ENCODE measurements around the gene RFC2.
"Not testable (repeated sequence)": the region's sequence is repeated elsewhere in the genome, so short reads cannot be mapped to it uniquely, and the experiment has no call there.

Gene RFC2

DNA sequence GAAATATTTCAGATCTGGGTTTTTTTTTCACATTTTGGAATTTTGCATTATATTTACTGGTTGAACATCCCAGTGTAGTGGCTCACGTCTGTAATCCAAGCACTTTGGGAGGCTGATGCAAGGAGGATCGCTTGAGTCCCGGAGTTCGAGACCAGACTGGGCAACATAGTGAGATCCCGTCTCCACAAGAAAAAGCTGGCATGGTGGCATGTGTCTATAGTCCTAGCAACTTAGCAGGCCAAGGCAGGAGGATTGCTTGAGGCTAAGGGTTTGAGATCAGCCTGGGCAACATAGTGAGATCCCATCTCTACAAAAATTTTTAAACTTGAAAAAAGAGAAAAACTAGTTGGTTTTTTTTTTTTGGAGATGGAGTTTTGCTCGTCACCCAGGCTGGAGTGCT, 6.0 kb downstream of the RFC2 start:
- DNase-seq (ENCODE audit: low read depth), result no peak

DNA sequence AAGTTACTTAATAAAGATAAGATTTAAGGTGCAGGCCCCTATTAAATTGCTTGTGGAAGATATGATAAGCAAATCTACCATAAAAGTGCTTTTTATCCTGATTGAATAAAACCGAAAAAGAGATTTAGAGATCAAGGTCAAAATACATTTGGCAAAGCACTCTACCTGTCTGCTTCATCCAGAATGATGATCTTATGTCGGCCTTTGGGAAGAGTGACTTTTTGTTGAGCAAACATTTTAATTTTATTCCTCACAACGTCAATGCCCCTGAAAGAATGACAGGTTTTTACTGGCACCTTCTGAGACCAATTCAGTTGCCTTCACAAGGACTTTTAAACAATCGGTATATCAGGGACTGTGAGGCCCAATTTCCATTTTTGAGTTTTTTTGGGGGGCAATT, 7.7 kb downstream of the RFC2 start:
- DNase-seq (ENCODE audit: low read depth), result no peak

GRCh38 chr7:74242122-74242443, 12.1 kb downstream of the RFC2 start:
- DNase-seq (ENCODE audit: low read depth), result no peak

DNA sequence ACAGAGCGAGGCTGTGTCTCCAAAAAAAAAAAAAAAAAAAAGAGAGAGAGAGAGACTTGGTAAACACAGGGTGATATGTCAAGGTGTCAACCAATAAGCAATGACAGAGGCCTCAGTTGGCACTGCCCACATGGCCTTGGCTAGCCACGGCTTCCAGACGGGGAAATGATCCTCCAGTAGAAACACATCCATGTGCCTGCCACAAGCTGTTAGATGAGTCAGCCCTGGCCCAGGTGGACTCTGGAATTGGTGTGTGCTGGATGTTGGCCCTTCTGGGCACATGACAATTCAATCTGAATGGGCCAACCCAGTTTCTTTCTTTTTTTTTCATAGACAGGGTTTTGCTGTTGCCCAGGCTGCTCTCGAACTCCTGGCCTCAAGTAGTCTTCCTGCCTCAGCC, 13.7 kb downstream of the RFC2 start:
- no peak for DNase-seq (ENCODE audit: low read depth)

DNA sequence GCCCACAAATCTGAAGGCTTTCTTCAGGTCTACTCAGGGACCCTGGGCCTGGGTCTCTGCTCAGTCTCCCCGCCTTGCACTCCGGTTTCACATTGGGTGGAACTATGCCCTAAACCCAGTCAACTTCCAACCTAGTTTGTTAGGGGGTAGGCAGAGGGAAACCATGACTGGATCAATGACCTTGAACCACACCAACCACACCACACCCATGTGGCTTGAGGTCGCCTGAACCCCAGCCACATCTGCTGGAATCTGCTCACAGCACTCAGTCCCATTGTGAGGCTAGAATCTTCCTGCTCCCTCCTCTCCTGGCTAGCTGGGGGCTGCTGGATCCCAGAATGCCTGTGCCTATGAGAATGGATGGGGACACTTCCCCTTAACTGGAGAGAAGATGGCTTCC, 17.9 kb downstream of the RFC2 start:
- no peak for DNase-seq (ENCODE audit: low read depth)

DNA sequence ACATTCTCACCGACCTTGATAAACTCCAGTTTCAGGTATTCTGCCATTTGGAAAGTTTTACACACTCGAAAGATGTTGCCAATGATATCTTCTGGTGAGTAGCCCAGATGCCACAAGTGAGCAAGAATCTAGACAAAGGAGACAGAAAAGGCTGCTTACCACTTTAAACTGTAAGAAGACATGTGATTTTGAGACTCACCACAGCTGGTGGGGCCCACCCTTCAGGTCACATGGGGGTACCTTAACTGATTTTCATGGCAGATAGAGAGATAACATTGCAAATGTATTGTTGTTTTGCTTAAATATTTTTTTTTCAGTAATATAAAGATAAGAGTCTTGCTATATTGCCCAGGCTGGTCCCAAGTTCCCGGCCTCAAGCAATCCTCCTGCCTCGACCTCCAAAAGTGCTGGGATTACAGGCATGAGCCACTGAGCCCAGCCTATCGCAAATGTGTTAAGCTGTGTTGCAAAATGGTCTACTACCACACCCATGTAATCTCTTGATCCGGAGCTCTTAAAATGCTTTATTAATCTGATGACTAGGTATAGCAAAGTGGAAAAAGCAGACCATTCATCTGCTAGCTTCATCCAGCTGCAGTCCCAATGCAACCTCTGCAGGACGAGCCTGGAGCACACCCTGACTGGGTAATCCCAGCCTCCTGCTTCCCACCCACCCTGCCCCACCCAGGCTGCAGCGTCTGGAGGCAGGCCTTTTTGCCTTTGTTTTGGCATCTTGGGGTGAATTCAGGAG, 18.5 kb downstream of the RFC2 start:
- DNase-seq (ENCODE audit: low read depth), result no peak

DNA sequence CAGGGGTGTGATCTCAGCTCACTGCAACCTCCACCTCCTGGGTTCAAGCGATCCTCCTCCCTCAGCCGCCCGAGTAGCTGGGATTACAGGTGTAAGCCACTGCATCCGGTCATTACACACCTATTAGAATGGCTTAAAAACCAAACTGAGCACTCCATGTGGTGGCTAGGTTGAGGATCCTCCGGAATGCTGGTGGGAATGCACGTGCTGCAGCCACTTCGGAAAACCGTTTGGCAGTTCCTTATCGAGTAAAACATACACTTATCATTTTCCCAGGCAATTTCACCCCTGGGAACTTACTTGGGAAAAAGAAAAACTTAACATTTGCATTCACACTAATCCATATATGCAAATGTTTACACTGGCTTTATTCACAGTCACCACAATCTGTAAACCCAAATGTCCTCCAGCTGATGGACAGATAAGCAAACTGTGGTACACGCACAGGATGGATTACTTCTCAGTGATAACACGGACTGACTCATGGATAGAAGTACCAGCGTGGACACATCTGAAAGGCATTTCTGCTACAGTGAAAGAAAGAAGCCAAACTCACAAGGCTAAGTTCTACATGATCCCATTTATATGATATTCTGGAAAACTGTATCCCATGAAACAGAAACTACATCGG, 20.4 kb downstream of the RFC2 start:
- DNase-seq (ENCODE audit: low read depth), result no peak

DNA sequence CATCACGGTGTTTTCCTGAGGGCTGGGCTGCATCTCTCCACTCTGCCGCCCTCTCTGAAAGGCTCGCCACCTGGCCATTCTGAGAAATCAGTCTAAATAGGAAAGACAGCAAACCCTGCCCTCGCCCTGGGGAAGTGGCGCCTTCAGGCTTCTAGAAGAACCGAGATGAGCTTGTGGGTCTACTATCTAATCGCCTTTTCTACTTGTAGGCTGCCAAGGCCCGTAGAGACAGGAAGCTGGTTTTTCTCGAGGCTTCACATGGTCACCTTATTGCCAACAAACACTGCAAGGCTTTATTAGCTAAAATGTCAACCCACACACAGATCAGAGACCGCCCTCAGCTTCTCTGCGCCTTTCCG, 23.0 kb downstream of the RFC2 start:
- no peak for DNase-seq (ENCODE audit: low read depth)

GRCh38 chr7:74230446-74231231, 23.6 kb downstream of the RFC2 start:
- DNase-seq (ENCODE audit: low read depth), result no peak

DNA sequence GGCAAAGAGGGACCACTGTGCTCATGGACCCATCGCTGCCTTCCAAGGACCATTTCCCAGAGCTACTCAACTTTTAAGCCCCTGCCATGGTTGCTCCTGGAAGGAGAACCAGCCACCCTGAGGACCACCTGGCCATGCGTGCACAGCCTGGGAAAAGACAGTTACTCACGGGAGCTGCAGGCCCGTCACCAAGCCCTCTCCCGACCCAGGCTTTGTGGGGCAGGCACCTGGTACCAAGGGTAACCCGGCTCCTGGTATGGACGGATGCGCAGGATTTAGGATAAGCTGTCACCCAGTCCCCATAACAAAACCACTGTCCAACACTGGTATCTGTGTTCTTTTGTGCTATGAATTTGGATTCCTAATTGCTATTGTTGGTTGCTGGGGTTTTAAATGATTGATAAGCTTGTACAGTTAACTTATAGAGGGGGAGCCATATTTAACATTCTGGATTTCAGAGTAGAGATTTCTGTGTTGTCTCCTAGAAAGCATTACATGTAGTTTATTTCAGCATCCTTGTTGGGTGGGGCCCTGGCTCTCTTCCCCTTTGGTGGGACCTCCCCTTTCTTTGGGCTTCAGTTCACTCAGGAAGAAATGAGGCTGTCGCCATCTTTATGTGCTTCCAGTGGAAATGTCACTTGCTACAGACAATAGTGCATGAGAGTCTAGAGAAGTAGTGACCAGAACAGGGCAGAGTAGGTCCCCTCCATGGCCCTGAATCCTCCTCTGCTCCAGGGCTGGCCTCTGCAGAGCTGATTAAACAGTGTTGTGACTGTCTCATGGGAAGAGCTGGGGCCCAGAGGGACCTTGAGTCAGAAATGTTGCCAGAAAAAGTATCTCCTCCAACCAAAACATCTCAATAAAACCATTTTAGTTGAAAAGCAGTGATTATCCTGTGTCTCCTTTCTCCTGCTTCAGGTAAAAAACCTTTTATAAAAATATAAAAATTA, 25.0 kb downstream of the RFC2 start:
- DNase-seq (ENCODE audit: low read depth), result no peak

GRCh38 chr7:74226633-74227032, 27.6 kb downstream of the RFC2 start:
- no peak for DNase-seq (ENCODE audit: low read depth)

DNA sequence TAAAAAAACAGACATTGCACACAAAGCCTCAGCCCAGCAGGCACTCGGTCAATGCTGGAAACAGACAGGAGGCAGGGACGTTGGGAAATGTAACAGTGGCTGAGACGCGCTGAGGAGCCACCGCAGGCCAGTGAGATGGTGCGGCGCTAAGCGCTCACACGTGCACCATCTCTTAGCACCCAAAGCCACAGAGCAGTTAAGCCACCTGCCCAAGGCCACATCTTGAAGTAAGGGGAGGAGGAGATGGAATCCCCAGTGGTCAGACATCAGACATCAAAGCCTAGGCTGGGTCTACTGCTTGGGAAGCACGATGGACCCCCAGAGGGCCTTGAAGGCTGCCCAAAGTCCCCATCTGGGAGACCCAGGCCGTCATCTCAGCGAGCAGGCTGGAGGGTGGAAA, 28.8 kb downstream of the RFC2 start:
- DNase-seq (ENCODE audit: low read depth), result no peak

- DNase-seq (ENCODE audit: low read depth), result not testable (repeated sequence)
Measured at GRCh38 chr7:74224907-74225306, 29.3 kb downstream of the RFC2 start.

DNA sequence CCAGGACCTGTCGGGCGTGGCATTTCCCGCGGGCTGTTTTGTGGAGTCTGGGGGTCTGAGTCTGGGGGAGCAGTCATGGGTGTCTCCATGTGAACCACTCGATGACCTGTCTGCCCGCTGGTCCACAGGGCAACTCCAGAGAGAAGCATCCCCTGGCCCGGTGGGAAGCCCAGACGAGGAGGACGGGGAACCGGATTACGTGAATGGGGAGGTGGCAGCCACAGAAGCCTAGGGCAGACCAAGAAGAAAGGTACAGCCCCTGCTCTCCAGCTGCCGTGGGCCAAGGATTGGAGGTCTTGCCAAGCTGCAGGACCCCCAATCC, 29.7 kb downstream of the RFC2 start:
- no peak for DNase-seq (ENCODE audit: low read depth)

GRCh38 chr7:74223711-74224510, 30.3 kb downstream of the RFC2 start:
- DNase-seq (ENCODE audit: low read depth), result no peak

- DNase-seq (ENCODE audit: low read depth), result no peak
Measured at GRCh38 chr7:74222851-74223710, 31.1 kb downstream of the RFC2 start.

DNA sequence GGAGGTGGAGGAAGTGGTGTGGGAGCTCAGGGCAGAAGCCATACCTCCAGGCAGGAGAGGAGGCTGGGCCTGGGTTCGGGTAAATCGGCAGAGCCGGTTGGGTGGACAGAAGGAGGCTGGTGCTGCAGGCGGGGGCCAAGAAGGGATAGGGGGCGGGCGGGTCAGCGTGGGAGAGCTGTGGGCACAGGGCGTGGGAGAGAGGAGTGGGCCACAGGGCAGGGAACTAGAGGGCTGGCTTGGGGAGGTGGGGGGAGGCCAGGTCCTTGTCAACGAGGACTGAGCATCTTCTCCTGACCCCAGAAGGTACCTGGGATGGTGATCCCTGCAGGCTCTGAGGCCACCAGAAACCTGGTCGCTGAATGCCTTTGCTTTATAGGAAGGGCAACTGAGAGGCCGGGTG, 32.5 kb downstream of the RFC2 start:
- DNase-seq (ENCODE audit: low read depth), result no peak

DNA sequence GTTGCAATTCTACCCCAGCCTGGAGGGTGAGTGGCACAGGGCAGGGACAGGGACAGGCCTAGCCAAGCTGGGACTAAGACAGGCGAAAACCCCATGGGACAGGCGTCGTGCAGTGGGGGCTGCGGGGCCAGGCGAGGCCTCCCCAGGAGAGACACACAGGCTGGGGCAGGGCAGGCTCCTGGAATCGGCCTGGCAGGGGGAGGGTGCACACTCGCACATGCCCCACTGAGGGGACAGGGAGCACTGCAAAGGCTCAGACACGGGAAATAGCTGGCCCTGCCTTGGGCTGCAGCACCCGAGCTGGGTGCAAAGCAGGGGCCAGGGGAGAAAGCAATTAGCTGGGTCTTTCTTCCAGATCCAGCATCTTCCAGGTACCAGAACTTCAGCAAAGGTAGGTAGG, 34.0 kb downstream of the RFC2 start:
- DNase-seq (ENCODE audit: low read depth), result no peak

GRCh38 chr7:74219416-74219815, 34.8 kb downstream of the RFC2 start:
- DNase-seq (ENCODE audit: low read depth), result no peak

DNA sequence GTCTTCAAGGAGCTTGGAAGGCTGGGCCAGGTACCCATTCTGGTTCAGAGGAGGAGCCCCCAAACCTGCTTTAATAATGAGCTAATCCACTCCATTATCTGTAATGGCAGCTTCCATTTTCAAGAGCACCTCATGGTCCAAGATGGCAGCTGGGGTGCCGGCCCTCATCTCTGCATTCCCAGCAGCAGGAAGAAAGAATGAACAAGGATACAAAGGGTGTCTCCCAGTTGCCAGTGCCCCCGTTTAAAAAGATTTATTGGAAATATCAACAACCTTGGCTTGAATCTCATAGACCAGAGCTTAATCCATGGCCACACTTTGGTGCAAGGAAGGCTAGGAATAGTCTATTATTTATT, 35.9 kb downstream of the RFC2 start:
- no peak for DNase-seq (ENCODE audit: low read depth)

All from GM04504 (cell line).